Panc1 (cell line): ENCODE data around the gene CORO2A. TPM values are rescaled to one million over a fixed set of nuclear protein-coding genes. Genes with fewer than 3 reads are reported as not detected.

Experiments
- ATAC-seq: fragments of 200-7000 bp; cut with Tn5 transposase; 2 replicates; pipeline ENCODE4 v1.9.1; 2020; ENCODE audit warnings: mild to moderate bottlenecking, moderate library complexity
- BruUV-seq: library from RNA; stranded (reverse); fragments of 400-500 nt; replicated peaks from 2 replicates; lab custom pipeline; 2021; lab: Mats Ljungman, UMichigan
- CTCF ChIA-PET: fragments of 300-600 bp; sonication (Branson Sonifier 250); formaldehyde crosslinking; loops from one replicate; lab custom pipeline; 2022; ENCODE audit warnings: antibody characterized with exemption; lab: Charles Lee
- POLR2A ChIA-PET: fragments of 300-600 bp; sonication (Branson Sonifier 250); formaldehyde crosslinking; loops from one replicate; lab custom pipeline; 2022; ENCODE audit warnings: antibody characterized with exemption; lab: Charles Lee
- DNase-seq: peaks from one replicate; pipeline ENCODE4 v3.0.0-alpha.2; 2010; ENCODE audit warnings: low read depth, low spot score
- H3K27ac ChIP-seq: 2 replicates; pipeline ENCODE4 v1.5.1; 2011; ENCODE audit warnings: mild to moderate bottlenecking, low read length, inconsistent platforms
- H3K27me3 ChIP-seq: fragments of 200-500 bp; sonication (Bioruptor generic); 2 replicates; pipeline ENCODE4 v1.6.0; 2014; ENCODE audit warnings: low read length, inconsistent platforms; ENCODE audit not compliant: control insufficient read depth, insufficient read depth
- H3K36me3 ChIP-seq: fragments of 200-500 bp; sonication (Bioruptor generic); 2 replicates; pipeline ENCODE4 v1.5.1; 2014; ENCODE audit warnings: inconsistent platforms, mild to moderate bottlenecking, low read length, moderate library complexity; ENCODE audit not compliant: control insufficient read depth, insufficient read depth
- H3K4me1 ChIP-seq: 2 replicates; pipeline ENCODE4 v1.5.1; 2011; ENCODE audit warnings: inconsistent platforms, mild to moderate bottlenecking, low read length, moderate library complexity; ENCODE audit not compliant: control insufficient read depth, insufficient read depth
- H3K4me3 ChIP-seq, 2 experiments: 2 replicates each; pipeline ENCODE4 v1.5.1; 2011 to 2012; ENCODE audit warnings: low read depth in 2 of 2, low read length in 2 of 2, mild to moderate bottlenecking in 2 of 2, inconsistent platforms in 1 of 2, moderate library complexity in 1 of 2
- H3K9me3 ChIP-seq: fragments of 200-500 bp; sonication (Bioruptor generic); 2 replicates; pipeline ENCODE4 v1.5.1; 2014; ENCODE audit warnings: low read depth, mild to moderate bottlenecking, inconsistent platforms, low read length, moderate library complexity; ENCODE audit not compliant: control insufficient read depth, insufficient read depth
- POLR2AphosphoS5 ChIP-seq: IDR thresholded peaks from 2 replicates; pipeline ENCODE4 v1.6.1; 2012; ENCODE audit warnings: mild to moderate bottlenecking, low read depth, low read length, moderate library complexity
- SIN3A ChIP-seq: IDR thresholded peaks from 2 replicates; pipeline ENCODE4 v1.6.1; 2012; ENCODE audit warnings: low read depth, mild to moderate bottlenecking, low read length, moderate library complexity, borderline replicate concordance; ENCODE audit not compliant: insufficient read depth
- TCF7L2 ChIP-seq: IDR thresholded peaks from 2 replicates; pipeline ENCODE4 v1.6.1; 2011; ENCODE audit warnings: mild to moderate bottlenecking, low read depth, low read length, inconsistent platforms
- in situ Hi-C: cut with HindIII; loops from 2 replicates; pipeline ENCODE4 v1.10.0; 2016; ENCODE audit warnings: low sequenced_read_pairs, low pct_unique_long_range_greater_than_20kb
- intact Hi-C: fragments of 100-400 bp; cut with micrococcal nuclease; formaldehyde crosslinking; loops from one replicate; pipeline ENCODE4 v1.10.0; 2022; ENCODE audit not compliant: unreplicated experiment
- total RNA-seq: library from RNA; stranded (reverse); gene quantifications from one replicate; pipeline ENCODE4 v1.2.1, GENCODE V29; 2021; ENCODE audit not compliant: unreplicated experiment
- TF ChIP-seq, protein P1 (sequence below), 2 experiments: IDR thresholded peaks; 2 replicates each; pipeline ENCODE4 v1.6.1; 2011 to 2012; ENCODE audit warnings: low read depth in 2 of 2, control low read depth in 1 of 2, low read length in 1 of 2, mild to moderate bottlenecking in 1 of 2, moderate library complexity in 1 of 2; ENCODE audit not compliant: insufficient read depth in 1 of 2
- TF ChIP-seq, protein P2 (sequence below): fragments of 450-650 bp; IDR thresholded peaks from 2 replicates; pipeline ENCODE4 v1.5.1; 2017; ENCODE audit warnings: mild to moderate bottlenecking

Gene CORO2A
- total RNA-seq, 1 experiment from 2014 or later, result 2.0 TPM

DNA sequence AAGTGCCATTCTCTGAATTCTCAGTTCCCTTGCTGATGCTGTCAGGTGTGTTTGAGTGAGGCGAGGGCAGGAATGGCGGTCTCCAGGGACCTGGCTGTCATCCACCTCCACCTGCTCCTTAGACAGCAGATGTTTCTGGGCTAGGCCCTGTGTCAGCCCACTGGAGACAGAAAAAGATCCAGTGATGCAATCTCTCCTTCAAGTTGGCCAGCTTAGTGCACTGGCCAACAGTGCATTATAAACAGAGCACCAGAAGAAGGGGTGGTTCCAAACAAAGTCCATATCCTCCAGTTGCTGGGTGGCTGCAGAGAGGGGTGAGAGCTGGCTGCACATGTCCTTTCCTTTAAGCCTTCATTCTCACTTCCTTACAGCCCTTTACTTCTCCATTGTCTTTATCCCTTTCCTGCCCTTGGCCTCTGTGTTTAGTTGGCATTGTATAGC is 109.4 kb downstream of the CORO2A start:
- H3K4me1 ChIP-seq, result no peaks in the 10 kb centered on the region
- POLR2A ChIA-PET, result no interaction called here
- H3K4me3 ChIP-seq, result no peak overlapping the region
- H3K27me3 ChIP-seq, result no peaks in the 10 kb centered on the region
- no TSS peak for BruUV-seq
- no peak overlapping the region for H3K27ac ChIP-seq
- TF ChIP-seq TCF7L2 (no peak), SIN3A (no peak), POLR2AphosphoS5 (no peak)
- TF ChIP-seq, protein P1, sequence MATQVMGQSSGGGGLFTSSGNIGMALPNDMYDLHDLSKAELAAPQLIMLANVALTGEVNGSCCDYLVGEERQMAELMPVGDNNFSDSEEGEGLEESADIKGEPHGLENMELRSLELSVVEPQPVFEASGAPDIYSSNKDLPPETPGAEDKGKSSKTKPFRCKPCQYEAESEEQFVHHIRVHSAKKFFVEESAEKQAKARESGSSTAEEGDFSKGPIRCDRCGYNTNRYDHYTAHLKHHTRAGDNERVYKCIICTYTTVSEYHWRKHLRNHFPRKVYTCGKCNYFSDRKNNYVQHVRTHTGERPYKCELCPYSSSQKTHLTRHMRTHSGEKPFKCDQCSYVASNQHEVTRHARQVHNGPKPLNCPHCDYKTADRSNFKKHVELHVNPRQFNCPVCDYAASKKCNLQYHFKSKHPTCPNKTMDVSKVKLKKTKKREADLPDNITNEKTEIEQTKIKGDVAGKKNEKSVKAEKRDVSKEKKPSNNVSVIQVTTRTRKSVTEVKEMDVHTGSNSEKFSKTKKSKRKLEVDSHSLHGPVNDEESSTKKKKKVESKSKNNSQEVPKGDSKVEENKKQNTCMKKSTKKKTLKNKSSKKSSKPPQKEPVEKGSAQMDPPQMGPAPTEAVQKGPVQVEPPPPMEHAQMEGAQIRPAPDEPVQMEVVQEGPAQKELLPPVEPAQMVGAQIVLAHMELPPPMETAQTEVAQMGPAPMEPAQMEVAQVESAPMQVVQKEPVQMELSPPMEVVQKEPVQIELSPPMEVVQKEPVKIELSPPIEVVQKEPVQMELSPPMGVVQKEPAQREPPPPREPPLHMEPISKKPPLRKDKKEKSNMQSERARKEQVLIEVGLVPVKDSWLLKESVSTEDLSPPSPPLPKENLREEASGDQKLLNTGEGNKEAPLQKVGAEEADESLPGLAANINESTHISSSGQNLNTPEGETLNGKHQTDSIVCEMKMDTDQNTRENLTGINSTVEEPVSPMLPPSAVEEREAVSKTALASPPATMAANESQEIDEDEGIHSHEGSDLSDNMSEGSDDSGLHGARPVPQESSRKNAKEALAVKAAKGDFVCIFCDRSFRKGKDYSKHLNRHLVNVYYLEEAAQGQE (IDR thresholded peaks at IDR 0.05; ENCODE audit: insufficient read depth in 1 of 2, low read depth in 2 of 2, low read length in 1 of 2), result no peak
- TF ChIP-seq, protein P2, sequence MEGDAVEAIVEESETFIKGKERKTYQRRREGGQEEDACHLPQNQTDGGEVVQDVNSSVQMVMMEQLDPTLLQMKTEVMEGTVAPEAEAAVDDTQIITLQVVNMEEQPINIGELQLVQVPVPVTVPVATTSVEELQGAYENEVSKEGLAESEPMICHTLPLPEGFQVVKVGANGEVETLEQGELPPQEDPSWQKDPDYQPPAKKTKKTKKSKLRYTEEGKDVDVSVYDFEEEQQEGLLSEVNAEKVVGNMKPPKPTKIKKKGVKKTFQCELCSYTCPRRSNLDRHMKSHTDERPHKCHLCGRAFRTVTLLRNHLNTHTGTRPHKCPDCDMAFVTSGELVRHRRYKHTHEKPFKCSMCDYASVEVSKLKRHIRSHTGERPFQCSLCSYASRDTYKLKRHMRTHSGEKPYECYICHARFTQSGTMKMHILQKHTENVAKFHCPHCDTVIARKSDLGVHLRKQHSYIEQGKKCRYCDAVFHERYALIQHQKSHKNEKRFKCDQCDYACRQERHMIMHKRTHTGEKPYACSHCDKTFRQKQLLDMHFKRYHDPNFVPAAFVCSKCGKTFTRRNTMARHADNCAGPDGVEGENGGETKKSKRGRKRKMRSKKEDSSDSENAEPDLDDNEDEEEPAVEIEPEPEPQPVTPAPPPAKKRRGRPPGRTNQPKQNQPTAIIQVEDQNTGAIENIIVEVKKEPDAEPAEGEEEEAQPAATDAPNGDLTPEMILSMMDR, result no peak
- H3K9me3 ChIP-seq, result no peaks in the 10 kb centered on the region
- CTCF ChIA-PET, result no interaction called here
- ATAC-seq, result no peak
- in situ Hi-C loops (no loop called here), intact Hi-C loops (no loop called here)
- H3K36me3 ChIP-seq, result no peaks in the 10 kb centered on the region; the same call in 1 of the 2 replicates
- no peak for DNase-seq

DNA sequence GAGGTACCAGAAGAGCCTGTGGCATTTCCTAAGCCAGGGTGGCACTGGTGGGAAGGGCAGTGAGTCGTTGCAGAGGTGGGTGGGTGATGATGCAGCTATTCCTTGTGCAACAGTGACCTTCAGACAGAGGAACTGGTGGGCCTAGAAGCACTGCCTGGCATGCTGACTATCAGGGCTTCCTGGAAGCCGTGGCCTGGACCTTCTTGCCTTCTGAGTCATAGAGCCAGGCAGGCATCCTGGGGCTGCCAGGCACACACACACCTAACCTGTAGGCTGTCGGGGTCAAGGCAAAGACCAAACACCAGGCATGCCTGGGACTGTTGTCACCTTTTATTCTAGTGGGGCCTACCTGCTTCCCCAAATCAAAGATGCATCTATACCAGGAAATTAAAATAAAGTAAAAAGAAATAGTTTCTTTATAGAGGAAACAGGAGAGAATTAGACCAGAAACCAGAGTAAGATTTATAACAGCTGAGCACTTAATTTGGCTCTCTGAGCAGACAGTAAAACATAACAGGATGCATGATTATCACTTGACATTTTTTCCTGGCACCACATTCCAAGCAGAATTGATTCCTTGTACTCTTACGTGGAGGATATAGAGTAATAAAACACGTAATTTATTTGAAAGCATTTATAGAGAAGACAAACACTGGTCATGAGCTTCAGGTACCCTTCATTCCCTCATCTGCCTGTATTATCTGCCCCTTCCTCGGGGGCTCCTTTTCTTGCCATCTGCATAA is 110.8 kb downstream of the CORO2A start:
- POLR2A ChIA-PET, result no interaction called here
- no peak for TF ChIP-seq TCF7L2
- no peak for TF ChIP-seq SIN3A
- TF ChIP-seq POLR2AphosphoS5, result no peak
- TF ChIP-seq, protein P1 (IDR thresholded peaks at IDR 0.05; ENCODE audit: insufficient read depth in 1 of 2, low read depth in 2 of 2, low read length in 1 of 2), result no peak
- TF ChIP-seq, protein P2, result no peak
- no peaks in the 10 kb centered on the region; the same call in 1 of the 2 replicates for H3K36me3 ChIP-seq
- no peaks in the 10 kb centered on the region for H3K9me3 ChIP-seq
- BruUV-seq, result no TSS peak
- no peaks in the 10 kb centered on the region for H3K27me3 ChIP-seq
- CTCF ChIA-PET, result no interaction called here
- intact Hi-C loops (no loop called here), in situ Hi-C loops (no loop called here)
- H3K4me1 ChIP-seq, result no peaks in the 10 kb centered on the region
- H3K27ac ChIP-seq, result no peak overlapping the region
- ATAC-seq (no peak), DNase-seq (no peak)
- H3K4me3 ChIP-seq, result no peak overlapping the region
